Dedifferentiated amniotic fluid mesenchymal stem cell (primary cell): ENCODE data around the gene PTOV1.

Experiments used
- DNase-seq: peaks from one replicate; pipeline ENCODE4 v3.0.0-alpha.2; 2016; ENCODE audit errors: extremely low spot score

The PTOV1 gene

DNA sequence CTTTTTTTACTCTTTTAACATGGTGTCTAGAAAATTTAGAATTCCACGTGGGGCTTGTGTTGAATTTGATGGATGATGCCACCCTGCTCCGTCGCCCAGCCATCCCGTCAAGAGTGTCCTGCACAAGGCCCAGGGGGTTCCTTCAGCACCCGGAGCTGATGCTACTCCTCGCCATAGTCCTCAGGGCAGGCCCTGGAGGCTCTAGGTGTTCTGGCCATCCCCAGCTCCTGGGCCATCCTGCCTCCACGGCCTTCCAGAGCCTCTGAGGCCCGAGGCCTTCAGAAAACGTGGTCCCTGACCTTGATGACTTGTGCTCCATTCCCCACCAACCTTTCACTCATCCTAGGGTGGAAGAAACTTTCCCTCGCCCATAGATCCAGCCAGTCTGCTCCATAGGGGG lies 22.9 kb downstream of the PTOV1 start:
- DNase-seq: no peak

DNA sequence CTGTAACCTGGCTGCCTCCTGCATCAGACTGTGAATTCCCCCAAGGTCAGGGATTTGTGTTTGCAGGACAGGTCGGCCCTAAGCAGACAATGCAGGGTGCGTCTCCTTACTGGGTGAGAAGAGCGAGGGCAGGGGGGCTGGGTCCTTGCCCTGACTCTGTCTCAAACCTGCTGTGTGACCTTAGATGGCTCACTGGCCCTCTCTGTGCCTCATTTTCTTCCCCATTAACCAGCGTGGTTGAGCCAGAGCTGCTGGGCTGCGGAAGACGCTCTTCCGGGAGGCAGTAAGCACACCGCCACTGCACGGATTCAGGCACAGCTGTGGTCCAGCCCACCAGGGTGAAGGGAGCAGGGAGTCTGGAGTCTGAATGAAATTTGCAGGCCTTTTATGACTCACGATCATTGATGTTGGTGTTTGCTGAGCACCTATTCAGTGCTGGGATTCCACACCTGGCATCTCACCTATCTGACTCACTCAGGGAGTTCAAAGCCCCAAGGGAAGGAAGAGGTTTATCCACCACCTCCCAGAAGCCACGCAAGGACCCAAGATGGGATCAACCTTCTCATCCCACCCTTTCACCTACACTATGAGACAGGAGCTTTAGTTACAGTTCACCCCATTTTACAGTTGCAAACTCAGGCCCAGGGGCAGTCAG lies 23.7 kb downstream of the PTOV1 start:
- no peak for DNase-seq

DNA sequence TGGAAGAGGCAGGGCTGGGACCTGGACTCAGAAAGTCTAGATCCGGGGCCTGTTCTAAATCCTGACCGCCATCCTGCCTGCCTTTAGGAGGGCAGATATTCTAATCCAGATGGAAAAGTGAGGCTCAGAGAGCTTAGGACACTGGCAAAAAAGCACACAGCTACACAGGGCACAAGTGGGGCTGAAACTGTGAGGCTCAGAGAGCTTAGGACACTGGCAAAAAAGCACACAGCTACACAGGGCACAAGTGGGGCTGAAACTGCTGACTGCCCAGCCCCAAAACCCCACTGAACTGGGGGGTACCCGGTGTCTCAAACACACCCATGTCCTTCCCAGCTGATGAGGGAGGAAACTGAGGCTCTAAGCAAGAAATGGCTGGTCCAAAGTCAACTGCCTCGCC lies 24.2 kb downstream of the PTOV1 start:
- no peak for DNase-seq

DNA sequence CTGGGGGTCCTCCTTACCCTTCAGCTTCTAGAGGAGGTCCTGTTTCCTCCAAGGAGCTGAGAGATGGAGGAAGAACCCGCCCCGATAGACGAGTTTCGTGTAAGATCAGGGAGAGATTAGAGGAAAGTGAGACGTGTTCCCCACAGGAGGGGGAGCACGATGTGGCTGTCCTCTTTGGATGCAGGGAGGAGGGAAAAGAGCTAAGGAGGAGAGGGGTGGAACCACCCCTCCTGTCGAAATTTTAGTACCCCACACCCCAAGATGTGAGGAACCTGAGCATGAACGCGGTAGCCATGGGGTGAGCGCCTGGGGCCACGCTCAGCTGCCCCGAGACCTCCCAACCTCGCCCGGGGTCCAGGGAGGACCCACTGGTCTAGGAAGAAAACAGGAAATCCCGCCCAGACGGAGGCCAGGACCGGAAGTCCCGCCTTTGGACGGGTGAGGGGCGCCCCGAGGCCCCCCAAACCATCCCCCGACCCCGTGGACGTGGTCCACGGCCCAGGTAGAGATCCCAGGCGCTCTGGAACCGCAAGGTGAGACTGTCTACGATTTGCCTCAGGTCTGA lies 25.0 kb downstream of the PTOV1 start:
- DNase-seq: no peak

- peak; percentile 98 for DNase-seq
Observed at GRCh38 chr19:49876422-49877019, 25.6 kb downstream of the PTOV1 start.

DNA sequence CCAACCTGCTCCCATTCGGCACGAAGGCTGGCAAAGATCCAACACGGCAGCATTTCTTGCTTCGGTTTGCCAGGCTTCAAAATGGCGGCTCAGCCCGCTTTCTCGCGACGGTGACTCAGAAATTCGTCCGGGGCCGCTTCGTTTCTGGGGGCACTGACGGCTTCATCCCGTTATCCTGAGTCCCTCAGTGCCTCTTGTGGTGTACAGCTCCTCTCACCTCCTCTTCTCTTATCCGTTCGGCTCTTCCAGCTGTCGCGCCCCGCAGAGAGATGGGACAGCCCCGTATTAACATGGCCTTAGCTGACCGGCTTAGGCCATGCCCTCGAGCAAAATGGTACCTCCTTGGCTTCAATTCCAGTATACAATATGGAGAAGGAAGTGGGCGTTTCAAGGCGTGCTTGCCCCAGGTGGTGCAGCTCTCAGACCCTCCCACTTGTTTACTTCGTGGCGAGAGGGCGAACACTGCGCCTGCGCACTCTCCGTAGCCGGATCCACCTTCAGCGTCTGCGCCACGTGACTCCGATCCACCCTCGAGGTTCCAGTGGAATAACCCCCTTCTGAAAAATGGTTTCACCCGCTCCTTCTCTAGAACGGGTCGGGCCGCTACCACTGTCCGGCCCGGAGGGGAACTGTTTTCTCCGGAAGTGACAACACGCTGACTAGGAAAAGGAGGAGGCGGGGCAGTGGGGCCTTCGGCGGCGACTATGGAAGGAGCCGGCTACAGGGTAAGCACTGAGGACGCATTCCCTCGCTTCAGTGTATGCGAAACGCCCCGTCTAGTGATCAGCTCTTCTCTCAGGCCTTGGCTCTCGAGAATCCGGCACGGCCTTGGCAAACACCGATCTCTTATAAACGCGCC lies 26.3 kb downstream of the PTOV1 start, which contains the start of the genes AKT1S1 and TBC1D17:
Gene AKT1S1, minus strand, starts transcription at position 336 of the 859 bp plus-strand sequence. CDS start 4,060 bp downstream, outside the sequence.
Gene TBC1D17, plus strand, starts transcription at position 683 of the 859 bp plus-strand sequence. Its CDS starts 22 bp downstream, at position 705.
- peak; percentile 100 for DNase-seq

- peak; percentile 97 for DNase-seq
Observed at GRCh38 chr19:49877879-49878743, 27.2 kb downstream of the PTOV1 start.

GRCh38 chr19:49878744-49879070 lies 27.7 kb downstream of the PTOV1 start:
- DNase-seq: no peak

GRCh38 chr19:49879243-49879963 lies 28.4 kb downstream of the PTOV1 start:
- DNase-seq: no peak

GRCh38 chr19:49880162-49880869 lies 29.4 kb downstream of the PTOV1 start:
- DNase-seq: no peak

- no peak for DNase-seq
Observed at GRCh38 chr19:49881186-49881585, 30.2 kb downstream of the PTOV1 start.

- no peak for DNase-seq
Observed at GRCh38 chr19:49881672-49882394, 30.9 kb downstream of the PTOV1 start.

DNA sequence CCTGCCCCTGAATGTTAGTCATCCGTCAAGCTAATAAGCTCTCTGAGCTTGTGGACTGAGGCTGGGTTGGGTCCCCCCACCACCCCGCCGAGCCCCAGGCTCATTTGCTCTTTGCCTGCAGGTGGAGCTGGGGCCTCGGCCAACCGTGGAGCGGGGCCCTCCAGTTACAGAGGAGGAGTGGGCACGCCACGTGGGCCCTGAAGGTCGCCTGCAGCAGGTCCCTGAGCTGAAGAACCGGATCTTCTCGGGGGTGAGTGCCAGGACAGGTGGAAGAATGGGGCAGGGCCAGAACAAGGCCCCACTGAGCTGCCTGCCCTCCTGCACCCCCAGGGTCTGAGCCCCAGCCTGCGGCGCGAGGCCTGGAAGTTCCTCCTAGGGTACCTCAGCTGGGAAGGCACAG lies 31.7 kb downstream of the PTOV1 start:
- no peak for DNase-seq

DNA sequence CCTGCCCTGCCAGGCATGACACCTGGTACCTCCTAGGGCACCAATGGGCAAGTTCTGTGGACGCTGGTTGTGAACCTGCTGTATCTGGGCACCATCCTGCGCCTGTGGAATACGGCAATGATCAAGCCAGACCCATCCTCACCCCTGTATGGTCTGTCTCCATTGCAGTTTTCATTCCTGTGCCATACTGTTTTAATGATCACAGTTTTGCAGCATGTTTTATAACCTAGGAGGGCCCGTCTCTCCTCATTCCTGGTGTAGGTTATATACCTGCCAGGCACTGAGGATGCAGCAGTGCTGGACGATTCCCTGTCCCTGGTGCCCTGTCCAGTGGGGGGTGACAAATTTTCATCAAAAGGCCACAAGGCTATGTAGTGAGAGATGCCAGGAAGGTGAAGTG lies 32.1 kb downstream of the PTOV1 start:
- no peak for DNase-seq

- DNase-seq: no peak
Observed at GRCh38 chr19:49884109-49884508, 33.1 kb downstream of the PTOV1 start.

- DNase-seq: no peak
Observed at GRCh38 chr19:49884760-49885159, 33.8 kb downstream of the PTOV1 start.

DNA sequence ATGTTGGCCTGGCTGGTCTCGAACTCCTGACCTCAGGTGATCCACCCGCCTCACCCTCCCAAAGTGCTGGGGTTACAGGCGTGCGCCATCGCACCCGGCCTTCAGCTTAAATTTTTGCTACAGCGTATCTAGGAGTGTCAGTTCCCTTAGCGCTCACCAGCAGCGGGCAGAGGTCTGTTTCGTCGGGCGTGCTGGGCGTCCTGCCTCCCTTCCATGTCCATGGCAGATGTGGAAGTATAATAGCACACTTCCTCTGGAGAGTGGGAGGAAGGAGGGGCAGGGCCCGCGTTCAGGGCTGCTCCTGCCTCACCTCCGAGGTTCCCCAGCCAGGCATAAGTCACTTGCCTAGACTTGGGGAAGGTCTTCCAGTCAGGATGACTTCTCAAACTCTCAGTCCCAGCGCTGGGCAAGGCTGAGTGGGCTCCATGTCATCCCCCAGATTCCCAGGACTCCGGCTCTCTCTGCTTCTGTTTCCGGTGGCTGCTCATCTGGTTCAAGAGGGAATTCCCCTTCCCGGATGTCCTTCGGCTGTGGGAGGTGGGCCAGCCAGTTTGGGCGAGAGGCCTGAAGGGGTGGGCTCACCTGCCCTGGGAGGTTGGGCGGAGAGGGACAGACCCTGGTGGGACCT lies 36.2 kb downstream of the PTOV1 start:
- DNase-seq: no peak

GRCh38 chr19:49887665-49888509 lies 36.9 kb downstream of the PTOV1 start:
- no peak for DNase-seq
